ENCODE measurements around the gene PADI3.

- no peak for TF ChIP-seq REST (IDR thresholded peaks at IDR 0.05; ENCODE audit: insufficient read depth in 1 of 2, low read depth in 2 of 2, low read length in 2 of 2)
- TF ChIP-seq POLR2AphosphoS5 (IDR thresholded peaks at IDR 0.05; ENCODE audit: low read depth, low read length) = no peak
- TF ChIP-seq SIN3A (IDR thresholded peaks at IDR 0.05; ENCODE audit: borderline replicate concordance, insufficient read depth, low read length) = no peak
- TF ChIP-seq TAF1 (IDR thresholded peaks at IDR 0.05; ENCODE audit: borderline replicate concordance, insufficient read depth, low read length) = no peak
- no peak for TF ChIP-seq FOXP2 (optimal IDR thresholded peaks at IDR 0.05; ENCODE audit: borderline replicate concordance, extremely low read depth, extremely low read length, insufficient read depth)
Observed at GRCh38 chr1:17213148-17213781, 35.6 kb upstream of the PADI3 start.

All from PFSK-1 (cell line).